Measurements from ENCODE around the gene ZNF442. TPM values are rescaled to one million over a fixed set of nuclear protein-coding genes. Genes with fewer than 3 reads are reported as not detected.
A peak's percentile ranks its signal among the peaks of the same experiment; 100 is the strongest.
"Not testable (repeated sequence)": the region's sequence is repeated elsewhere in the genome, so short reads cannot be mapped to it uniquely, and the experiment has no call there.

The ZNF442 gene
- total RNA-seq, 1 experiment from 2014 or later: 0.72 TPM

GRCh38 chr19:12330340-12330739 is 35.1 kb downstream of the ZNF442 start:
- no peak for DNase-seq (ENCODE audit: low spot score)

- no peak for DNase-seq (ENCODE audit: low spot score)
These were observed 39.8 kb downstream of the ZNF442 start for GRCh38 chr19:12325690-12326089.

GRCh38 chr19:12318782-12319413 is 46.6 kb downstream of the ZNF442 start:
- no peak for DNase-seq (ENCODE audit: low spot score)

GRCh38 chr19:12314553-12314952 is 50.9 kb downstream of the ZNF442 start:
- DNase-seq (ENCODE audit: low spot score): peak; percentile 13

- not testable (repeated sequence) for DNase-seq (ENCODE audit: low spot score)
These were observed 56.6 kb downstream of the ZNF442 start for GRCh38 chr19:12308891-12309290.

Other genes with a start within 250 kb of the ZNF442 start
- gene ZNF20, start 225.3 kb downstream of the ZNF442 start, total RNA-seq (2014; rRNA removed; shearing (Covaris generic)): 6.9 and 21.1 TPM in 2 replicates
- 3.0 and 6.9 TPM in 2 replicates for gene ZNF625, start 208.9 kb downstream of the ZNF442 start, total RNA-seq (2014; rRNA removed; shearing (Covaris generic))
- 2.2 and 5.1 TPM in 2 replicates for gene ZNF136, start 202.6 kb downstream of the ZNF442 start, total RNA-seq (2014; rRNA removed; shearing (Covaris generic))
- gene ZNF44, start 70.8 kb downstream of the ZNF442 start, total RNA-seq (2014; rRNA removed; shearing (Covaris generic)): 3.3 and 6.5 TPM in 2 replicates
- 0.29 and 3.4 TPM in 2 replicates for gene ZNF563, start 32.0 kb downstream of the ZNF442 start, total RNA-seq (2014; rRNA removed; shearing (Covaris generic))
- gene ZNF799, start 35.6 kb upstream of the ZNF442 start, total RNA-seq (2014; rRNA removed; shearing (Covaris generic)): 1.6 and 1.8 TPM in 2 replicates
- 2.1 and 3.1 TPM in 2 replicates for gene ZNF443, start 75.3 kb upstream of the ZNF442 start, total RNA-seq (2014; rRNA removed; shearing (Covaris generic))
- 0.81 TPM in 1 of 2 replicates, not detected in the other for gene ZNF709, start 119.1 kb upstream of the ZNF442 start, total RNA-seq (2014; rRNA removed; shearing (Covaris generic))
- gene ZNF564, start 185.8 kb upstream of the ZNF442 start, total RNA-seq (2014; rRNA removed; shearing (Covaris generic)): 4.1 and 5.3 TPM in 2 replicates
- gene ZNF490, start 245.1 kb upstream of the ZNF442 start, total RNA-seq (2014; rRNA removed; shearing (Covaris generic)): 2.6 and 5.7 TPM in 2 replicates
- 8.1 and 8.5 TPM in 2 replicates for gene ZNF791, start 245.2 kb upstream of the ZNF442 start, total RNA-seq (2014; rRNA removed; shearing (Covaris generic))